DOHH2 (cell line): ENCODE data around the gene AGBL4.

Experiments used
- EZH2phosphoT487 ChIP-seq: fragments of 200-600 bp; sonication (generic); IDR thresholded peaks from 2 replicates; pipeline ENCODE4 v1.6.1; 2017; ENCODE audit warnings: borderline replicate concordance, mild to moderate bottlenecking, antibody characterized with exemption, low read length, moderate library complexity, mixed read lengths
- TF ChIP-seq, protein P1 (sequence below): fragments of 200-600 bp; sonication (generic); IDR thresholded peaks from one replicate; pipeline ENCODE4 v1.5.1; 2014; ENCODE audit warnings: antibody characterized with exemption, mild to moderate bottlenecking, low read depth, low read length; ENCODE audit not compliant: poor library complexity, severe bottlenecking

DNA sequence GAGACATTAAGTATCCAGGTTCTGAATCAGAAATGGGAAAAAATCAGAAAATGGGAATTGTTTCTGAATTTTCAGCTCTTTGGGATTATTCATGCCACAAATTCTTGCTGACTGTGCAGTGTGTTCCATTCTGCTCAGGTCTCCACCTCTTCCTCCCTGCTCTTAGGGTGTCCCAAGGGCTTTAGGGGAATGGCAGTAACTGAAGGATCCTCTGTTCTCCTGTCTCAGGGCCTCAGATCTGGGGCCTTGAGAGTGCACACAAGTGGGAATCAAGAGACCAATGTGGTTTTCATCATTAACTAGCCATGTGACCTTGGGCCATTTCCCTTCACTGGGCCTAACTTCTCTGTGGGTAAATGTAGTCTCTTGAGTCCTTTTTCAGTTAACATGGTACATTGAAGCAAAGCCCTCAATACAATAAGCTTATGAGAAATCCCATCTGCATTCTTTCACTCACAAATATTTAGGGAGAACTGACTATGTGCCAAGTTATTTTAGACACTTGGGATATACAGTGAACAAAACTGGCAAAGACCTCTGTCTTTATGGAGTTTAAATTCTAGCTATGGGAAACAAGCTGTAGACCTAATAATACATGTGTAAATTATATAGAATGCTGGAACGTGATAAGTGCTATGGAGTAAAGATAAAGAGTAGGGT lies 1476.1 kb downstream of the AGBL4 start:
- TF ChIP-seq, protein P1, sequence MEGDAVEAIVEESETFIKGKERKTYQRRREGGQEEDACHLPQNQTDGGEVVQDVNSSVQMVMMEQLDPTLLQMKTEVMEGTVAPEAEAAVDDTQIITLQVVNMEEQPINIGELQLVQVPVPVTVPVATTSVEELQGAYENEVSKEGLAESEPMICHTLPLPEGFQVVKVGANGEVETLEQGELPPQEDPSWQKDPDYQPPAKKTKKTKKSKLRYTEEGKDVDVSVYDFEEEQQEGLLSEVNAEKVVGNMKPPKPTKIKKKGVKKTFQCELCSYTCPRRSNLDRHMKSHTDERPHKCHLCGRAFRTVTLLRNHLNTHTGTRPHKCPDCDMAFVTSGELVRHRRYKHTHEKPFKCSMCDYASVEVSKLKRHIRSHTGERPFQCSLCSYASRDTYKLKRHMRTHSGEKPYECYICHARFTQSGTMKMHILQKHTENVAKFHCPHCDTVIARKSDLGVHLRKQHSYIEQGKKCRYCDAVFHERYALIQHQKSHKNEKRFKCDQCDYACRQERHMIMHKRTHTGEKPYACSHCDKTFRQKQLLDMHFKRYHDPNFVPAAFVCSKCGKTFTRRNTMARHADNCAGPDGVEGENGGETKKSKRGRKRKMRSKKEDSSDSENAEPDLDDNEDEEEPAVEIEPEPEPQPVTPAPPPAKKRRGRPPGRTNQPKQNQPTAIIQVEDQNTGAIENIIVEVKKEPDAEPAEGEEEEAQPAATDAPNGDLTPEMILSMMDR: no peak
- no peak for TF ChIP-seq EZH2phosphoT487
